AG08395 (cell line): ENCODE data around the gene ATG4B.

Experiments
- DNase-seq: peaks from one replicate; pipeline ENCODE4 v3.0.0; 2012; ENCODE audit warnings: mixed read lengths, low spot score

The ATG4B gene

GRCh38 chr2:241690202-241690717 is 52.8 kb downstream of the ATG4B start:
- no peak for DNase-seq

- peak; percentile 57 for DNase-seq
Observed at GRCh38 chr2:241692448-241692847, 55.0 kb downstream of the ATG4B start.

DNA sequence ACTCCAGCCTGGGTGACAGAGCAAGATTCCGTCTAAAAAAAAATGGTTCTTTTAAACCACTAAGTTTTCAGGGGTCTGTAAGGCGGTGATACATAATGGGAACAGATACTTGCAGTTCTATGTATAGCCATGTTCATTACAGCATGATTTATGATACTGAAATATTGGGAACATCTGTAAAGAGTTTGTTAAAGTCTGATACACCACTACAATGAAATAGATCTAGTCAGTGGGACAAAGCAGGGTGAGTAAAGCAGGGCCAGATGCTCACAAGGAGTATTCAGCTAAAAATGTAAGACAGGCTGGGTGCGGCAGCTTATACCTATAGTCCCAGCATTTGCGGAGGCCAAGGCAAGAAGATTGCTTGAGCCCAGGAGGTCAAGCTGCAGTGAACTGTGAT is 58.2 kb downstream of the ATG4B start:
- DNase-seq = no peak

DNA sequence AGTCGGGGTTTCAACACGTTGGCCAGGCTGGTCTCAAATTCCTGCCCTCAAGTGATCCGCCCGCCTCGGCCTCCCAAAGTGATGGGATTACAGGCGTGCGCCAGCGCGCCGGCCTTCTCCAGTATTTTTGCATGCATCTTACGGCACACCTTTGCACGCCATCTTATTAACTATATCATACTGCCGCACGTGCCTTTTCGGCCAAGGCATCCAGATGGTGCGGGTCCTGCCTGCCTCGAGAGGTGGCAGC is 63.6 kb downstream of the ATG4B start:
- DNase-seq = no peak

GRCh38 chr2:241701399-241702154 is 64.1 kb downstream of the ATG4B start, which contains the start of gene ING5:
ING5 (plus strand) TSS chr2:241702039; CDS start chr2:241702066, 27 bp downstream.
- DNase-seq = peak; percentile 92

GRCh38 chr2:241702155-241703031 is 64.9 kb downstream of the ATG4B start:
- peak; percentile 94 for DNase-seq

DNA sequence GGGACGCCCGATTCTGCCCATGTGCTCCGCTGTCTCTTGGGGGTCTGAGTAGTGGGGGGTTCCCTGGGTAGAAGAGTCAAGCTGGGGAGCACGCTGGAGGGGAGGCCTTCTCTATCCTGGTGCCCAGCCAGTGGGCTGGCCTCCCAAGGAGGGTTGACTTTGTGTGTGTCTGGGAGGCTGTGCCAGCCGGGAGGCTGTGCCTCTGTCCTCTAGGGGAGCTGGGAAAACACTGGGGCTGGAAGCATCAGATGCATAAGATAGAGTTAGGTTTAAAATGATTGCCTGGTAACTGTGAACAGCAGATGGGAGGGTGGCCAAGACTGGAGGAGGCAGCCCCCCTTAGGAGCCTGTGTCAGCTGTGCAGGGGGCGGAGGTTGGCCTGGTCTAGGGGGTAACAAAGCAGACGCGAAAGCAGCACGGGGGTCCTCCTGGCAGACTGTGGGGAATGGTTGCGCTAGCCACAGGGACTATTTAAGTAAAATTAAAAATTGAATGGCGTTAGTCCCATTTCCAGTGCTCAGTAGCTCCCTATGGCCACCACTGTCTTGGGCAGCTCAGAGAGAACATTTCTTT is 65.6 kb downstream of the ATG4B start:
- DNase-seq = peak; percentile 43

- no peak for DNase-seq
Observed at GRCh38 chr2:241706537-241706936, 69.0 kb downstream of the ATG4B start.

DNA sequence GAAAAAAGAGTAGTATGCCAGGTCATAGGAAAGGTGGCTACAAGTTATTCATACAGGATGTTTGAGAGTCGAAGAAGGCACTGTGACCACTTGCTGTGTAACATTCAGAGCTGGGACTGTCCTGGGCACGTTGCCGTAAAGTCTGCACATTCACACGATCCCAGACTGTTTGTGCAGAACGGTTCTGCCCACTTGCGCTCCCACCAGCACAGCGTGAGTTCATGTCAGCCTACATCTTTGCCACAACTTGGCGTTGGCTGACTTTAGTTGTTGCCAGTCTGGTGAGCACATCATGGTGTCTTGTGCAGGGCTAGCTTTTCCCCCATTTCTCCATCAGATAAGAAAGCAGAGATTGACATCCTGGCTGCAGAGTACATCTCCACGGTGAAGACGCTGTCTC is 71.4 kb downstream of the ATG4B start:
- DNase-seq = no peak

DNA sequence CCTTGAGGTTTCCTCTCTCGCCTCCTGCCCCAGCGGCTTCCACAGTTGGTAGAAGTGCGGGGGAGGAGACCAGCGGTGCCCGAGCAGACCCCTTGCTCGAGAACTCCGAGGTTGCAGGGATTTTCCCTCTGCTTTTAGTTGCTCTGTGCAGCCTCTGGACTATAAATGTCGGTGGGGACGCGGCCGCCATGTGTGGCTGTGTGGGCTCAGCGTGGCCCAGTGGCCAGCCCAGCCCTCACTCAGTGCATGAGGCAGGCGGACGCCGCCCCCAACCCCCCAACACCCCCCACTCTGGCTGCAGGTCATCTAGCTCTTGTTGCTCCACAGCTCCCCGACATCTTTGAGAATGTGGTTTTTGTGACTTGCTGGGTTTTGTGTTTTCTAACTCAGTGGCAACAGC is 81.6 kb downstream of the ATG4B start:
- no peak for DNase-seq

GRCh38 chr2:241720099-241720498 is 82.6 kb downstream of the ATG4B start:
- no peak for DNase-seq

DNA sequence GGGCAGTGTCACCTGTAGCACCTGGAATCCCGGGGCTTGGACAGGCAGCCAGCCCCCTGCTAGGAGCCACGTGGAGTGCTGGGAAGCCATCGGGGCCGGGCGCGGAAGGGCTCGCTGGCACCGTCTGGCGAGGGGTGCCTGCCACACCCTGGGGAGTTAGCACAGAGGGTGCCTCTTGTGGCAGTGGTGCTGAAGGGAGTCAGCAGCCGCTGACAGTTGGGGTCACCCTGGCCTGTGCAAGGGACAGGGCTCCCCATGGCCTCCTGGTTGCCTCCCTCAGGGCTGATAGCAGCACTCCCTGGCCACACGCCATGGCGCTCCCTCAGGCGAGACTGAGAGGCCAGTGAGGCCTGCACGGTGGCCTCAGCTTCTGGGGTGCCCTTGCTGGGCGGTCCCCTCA is 83.1 kb downstream of the ATG4B start:
- DNase-seq = no peak

DNA sequence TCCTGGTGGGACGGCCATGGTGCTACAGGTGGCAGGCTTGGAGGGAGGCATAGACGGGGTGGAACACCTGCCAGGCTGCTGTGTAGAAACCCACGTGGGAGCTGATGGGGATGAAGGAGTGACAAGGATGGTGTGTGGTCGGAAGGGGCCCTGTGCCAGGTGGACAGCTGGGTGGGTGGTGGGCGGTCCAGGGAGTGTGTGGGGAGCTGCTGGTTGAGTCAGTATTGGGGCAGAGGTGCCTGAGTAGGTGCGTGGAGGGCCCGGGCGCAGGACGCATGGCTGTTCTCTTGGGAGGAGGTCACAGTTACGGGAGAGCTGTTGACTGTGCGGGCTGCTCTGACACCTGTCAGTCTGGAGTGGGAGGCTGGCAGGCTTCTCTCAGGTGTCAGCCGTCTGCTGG is 84.4 kb downstream of the ATG4B start:
- no peak for DNase-seq

GRCh38 chr2:241722896-241723454 is 85.5 kb downstream of the ATG4B start:
- no peak for DNase-seq
